ENCODE results near the gene TGM5.

TGM5 gene

GRCh38 chr15:43268111-43269105 lies 1.7 kb upstream of the TGM5 start:
- H3K4me3 ChIP-seq (ENCODE audit: low read length): no peak overlapping the region
- no peak for DNase-seq (ENCODE audit: low read depth)
- peak; percentile 53 for TF ChIP-seq CTCF (conservative IDR thresholded peaks at IDR 0.05; ENCODE audit: low read depth, low read length)

GRCh38 chr15:43267439-43267838 lies 711 bp upstream of the TGM5 start:
- H3K4me3 ChIP-seq (ENCODE audit: low read length): no peak overlapping the region
- DNase-seq (ENCODE audit: low read depth): no peak
- TF ChIP-seq CTCF (conservative IDR thresholded peaks at IDR 0.05; ENCODE audit: low read depth, low read length): no peak

DNA sequence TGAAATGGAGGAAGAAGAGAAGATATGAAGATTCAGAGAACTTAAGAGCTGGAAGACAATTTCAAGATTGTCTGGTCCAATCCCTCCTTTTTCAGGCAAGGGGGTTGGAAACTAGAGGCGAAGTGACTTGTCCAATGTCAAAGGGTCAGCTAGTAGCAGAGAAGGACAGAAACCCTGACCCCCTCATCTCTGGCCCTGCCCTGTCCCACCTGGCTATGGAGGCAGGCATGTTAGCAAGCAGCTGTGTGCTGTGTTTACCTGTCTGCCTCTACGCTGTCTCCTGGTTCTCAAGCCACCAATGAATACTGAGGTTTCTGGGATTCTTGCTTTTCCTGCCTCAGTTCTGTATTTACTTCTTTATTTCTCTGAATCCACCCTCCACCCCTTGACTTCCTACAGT lies 342 bp downstream of the TGM5 start:
- DNase-seq (ENCODE audit: low read depth): no peak
- no peak overlapping the region for H3K4me3 ChIP-seq (ENCODE audit: low read length)
- TF ChIP-seq CTCF (conservative IDR thresholded peaks at IDR 0.05; ENCODE audit: low read depth, low read length): no peak

DNA sequence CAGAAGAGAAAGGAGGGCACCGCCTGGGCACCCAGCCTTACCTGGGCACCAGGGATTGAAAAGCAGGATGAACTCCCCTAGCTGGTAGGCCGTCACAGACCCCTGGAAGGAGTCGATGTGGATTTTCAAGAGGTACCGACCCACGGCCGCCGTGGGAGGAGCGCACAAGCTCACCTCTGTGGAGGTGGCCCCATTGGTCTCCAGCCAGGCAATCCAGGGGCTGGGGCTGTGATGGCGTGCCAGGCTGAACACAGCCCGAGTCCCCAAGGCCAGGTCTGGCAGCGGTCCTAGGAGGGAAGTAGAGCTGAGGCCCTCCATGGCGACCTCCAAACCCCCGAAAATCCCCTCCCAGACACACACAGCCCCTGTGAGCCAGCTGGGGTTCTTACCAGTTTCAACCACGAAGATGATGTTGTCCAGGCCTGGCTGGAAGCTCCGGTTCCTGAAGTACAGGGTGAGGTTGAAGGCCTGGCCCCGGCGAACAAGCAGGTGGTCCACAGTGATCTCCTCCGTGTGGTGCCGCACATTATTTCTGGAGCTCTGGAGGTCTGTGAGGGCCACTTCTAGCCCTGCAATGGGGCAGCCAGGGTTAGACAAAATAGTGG lies 6.6 kb downstream of the TGM5 start:
- DNase-seq (ENCODE audit: low read depth): no peak
- H3K4me3 ChIP-seq (ENCODE audit: low read length): no peak overlapping the region
- no peak for TF ChIP-seq CTCF (conservative IDR thresholded peaks at IDR 0.05; ENCODE audit: low read depth, low read length)

GRCh38 chr15:43258781-43259180 lies 7.9 kb downstream of the TGM5 start:
- H3K4me3 ChIP-seq (ENCODE audit: low read length): no peak overlapping the region
- no peak for TF ChIP-seq CTCF (conservative IDR thresholded peaks at IDR 0.05; ENCODE audit: low read depth, low read length)
- no peak for DNase-seq (ENCODE audit: low read depth)

GRCh38 chr15:43256341-43256740 lies 10.4 kb downstream of the TGM5 start:
- no peak for DNase-seq (ENCODE audit: low read depth)
- no peak for TF ChIP-seq CTCF (conservative IDR thresholded peaks at IDR 0.05; ENCODE audit: low read depth, low read length)
- no peak overlapping the region for H3K4me3 ChIP-seq (ENCODE audit: low read length)

Measured in retinal pigment epithelial cell (primary cell).